GM12878 (cell line): ENCODE data around the gene NUDT7. TPM values are rescaled to one million over a fixed set of nuclear protein-coding genes. Genes with fewer than 3 reads are reported as not detected.

Experiments used
- ATAC-seq: fragments of 200-7000 bp; cut with Tn5 transposase; 3 replicates; pipeline ENCODE4 v1.9.1; 2020; ENCODE audit warnings: mild to moderate bottlenecking, moderate library complexity
- BruUV-seq: library from RNA; stranded (reverse); fragments of 400-500 nt; replicated peaks from 2 replicates; lab custom pipeline; 2021; lab: Mats Ljungman, UMichigan
- CTCF ChIA-PET: fragments of 300-600 bp; sonication (Branson Sonifier 250); formaldehyde crosslinking; extraction: SDS; loops from one replicate; lab custom pipeline; 2021; ENCODE audit warnings: inconsistent platforms; lab: Yijun Ruan, JAX
- POLR2A ChIA-PET: fragments of 350-600 bp; formaldehyde crosslinking; extraction: SDS; loops from one replicate; lab custom pipeline; 2021; ENCODE audit warnings: inconsistent platforms; lab: Charles Lee
- RAD21 ChIA-PET: fragments of 300-600 bp; sonication (Branson Sonifier 250); formaldehyde crosslinking; loops from one replicate; lab custom pipeline; 2023; ENCODE audit warnings: antibody characterized with exemption; ENCODE audit not compliant: unreplicated experiment; lab: Charles Lee
- SMC1A ChIA-PET: fragments of 300-600 bp; sonication (Branson Sonifier 250); formaldehyde crosslinking; loops from one replicate; lab custom pipeline; 2023; ENCODE audit not compliant: unreplicated experiment, uncharacterized antibody; lab: Charles Lee
- DNase-seq: peaks from one replicate; pipeline ENCODE4 v3.0.0-alpha.2; 2011; ENCODE audit warnings: low read depth, low spot score
- FAIRE-seq: peaks from 3 replicates; lab custom pipeline; 2011; peaks lifted over from hg19 to GRCh38; lab: Jason Lieb, UNC
- H2AFZ ChIP-seq: 2 replicates; pipeline ENCODE4 v1.6.0; 2011; ENCODE audit warnings: low read depth, low read length, control low read depth; ENCODE audit not compliant: control insufficient read depth
- H3K27ac ChIP-seq: 2 replicates; pipeline ENCODE4 v1.5.1; 2011; ENCODE audit warnings: control low read depth; ENCODE audit not compliant: control insufficient read depth, insufficient read depth
- H3K27me3 ChIP-seq, 2 experiments: replicated peaks in 1 of 2; 2 replicates each; pipeline versions ENCODE4 v1.6.0 to v1.6.1; 2011; ENCODE audit warnings: low read length in 1 of 2; ENCODE audit not compliant: control insufficient read depth in 2 of 2, insufficient read depth in 2 of 2
- H3K36me3 ChIP-seq, 2 experiments: 2 replicates each; pipeline ENCODE4 v1.5.1; 2011; ENCODE audit warnings: low read length in 1 of 2; ENCODE audit not compliant: control insufficient read depth in 2 of 2, insufficient read depth in 2 of 2
- H3K4me1 ChIP-seq: 2 replicates; pipeline ENCODE4 v1.6.1; 2011; ENCODE audit warnings: mild to moderate bottlenecking, low read length, moderate library complexity, mixed read lengths; ENCODE audit not compliant: control insufficient read depth, insufficient read depth
- H3K4me2 ChIP-seq: 2 replicates; pipeline ENCODE4 v1.6.0; 2011; ENCODE audit warnings: control low read depth; ENCODE audit not compliant: control insufficient read depth, insufficient read depth
- H3K4me3 ChIP-seq: fragments of 200-600 bp; sonication (generic); 2 replicates; pipeline ENCODE4 v1.5.1; 2016
- H3K79me2 ChIP-seq: 2 replicates; pipeline ENCODE4 v1.6.0; 2011; ENCODE audit warnings: low read length; ENCODE audit not compliant: control insufficient read depth, insufficient read depth
- H3K9ac ChIP-seq: 2 replicates; pipeline ENCODE4 v1.8.0; 2011; ENCODE audit warnings: low read length, control low read depth, mixed read lengths; ENCODE audit not compliant: control insufficient read depth, insufficient read depth
- H3K9me3 ChIP-seq: replicated peaks from 3 replicates; pipeline ENCODE4 v1.5.1; 2011; ENCODE audit warnings: mild to moderate bottlenecking, low read length; ENCODE audit not compliant: control insufficient read depth, insufficient read depth
- H4K20me1 ChIP-seq: 2 replicates; pipeline ENCODE4 v1.6.0; 2011; ENCODE audit not compliant: control insufficient read depth, insufficient read depth
- ASH2L ChIP-seq: fragments of 300-600, 200-600 bp; sonication (generic); IDR thresholded peaks from 2 replicates; pipeline ENCODE4 v1.6.1; 2017; ENCODE audit warnings: low read depth, mild to moderate bottlenecking, borderline replicate concordance
- BACH1 ChIP-seq: fragments of 450-650 bp; IDR thresholded peaks from 2 replicates; pipeline ENCODE4 v1.6.1; 2017; ENCODE audit warnings: mild to moderate bottlenecking, borderline replicate concordance
- BRCA1 ChIP-seq: IDR thresholded peaks from 2 replicates; pipeline ENCODE4 v1.6.1; 2011; ENCODE audit warnings: low read depth, low read length, improper control_type of control experiment
- IRF4 ChIP-seq: IDR thresholded peaks from 2 replicates; pipeline ENCODE4 v1.6.1; 2011; ENCODE audit warnings: low read depth, low read length
- MEF2A ChIP-seq: IDR thresholded peaks from 2 replicates; pipeline ENCODE4 v1.6.1; 2011; ENCODE audit warnings: low read depth, mild to moderate bottlenecking, low read length, moderate library complexity; ENCODE audit not compliant: insufficient read depth
- MEF2B ChIP-seq: fragments of 450-650 bp; IDR thresholded peaks from 2 replicates; pipeline ENCODE4 v1.6.1; 2018; ENCODE audit warnings: mild to moderate bottlenecking, moderate library complexity; ENCODE audit not compliant: partially characterized antibody, poor library complexity, severe bottlenecking
- NFYB ChIP-seq: IDR thresholded peaks from 2 replicates; pipeline ENCODE4 v1.6.1; 2011; ENCODE audit warnings: low read depth, mild to moderate bottlenecking, low read length, improper control_type of control experiment, moderate library complexity; ENCODE audit not compliant: insufficient read depth
- NR2F1 ChIP-seq: fragments of 450-650 bp; conservative IDR thresholded peaks from 2 replicates; pipeline ENCODE4 v1.6.1; 2017; ENCODE audit warnings: mild to moderate bottlenecking
- PML ChIP-seq: IDR thresholded peaks from 2 replicates; pipeline ENCODE4 v1.6.1; 2012; ENCODE audit warnings: low read length, inconsistent platforms
- RAD21 ChIP-seq: IDR thresholded peaks from 2 replicates; pipeline ENCODE4 v1.6.1; 2011; ENCODE audit warnings: mild to moderate bottlenecking, low read depth, low read length, moderate library complexity; ENCODE audit not compliant: insufficient read depth
- SREBF2 ChIP-seq: IDR thresholded peaks from 2 replicates; pipeline ENCODE4 v1.6.1; 2012; ENCODE audit warnings: mild to moderate bottlenecking, low read length
- TBL1XR1 ChIP-seq: IDR thresholded peaks from 2 replicates; pipeline ENCODE4 v1.6.1; 2012; ENCODE audit warnings: low read depth, low read length, improper control_type of control experiment
- WGBS: methylation state at CpG from one replicate; pipeline ENCODE4 v1.1.6; 2016; ENCODE audit warnings: low lambda C conversion rate; ENCODE audit not compliant: insufficient replicate concordance, insufficient coverage; ENCODE audit errors: missing lambda C conversion rate; 5-methylcytosine and 5-hydroxymethylcytosine counted together
- in situ Hi-C: fragments of 300-500 bp; cut with MboI; formaldehyde crosslinking; loops from 9 replicates; pipeline ENCODE4 v1.14.3; 2018; ENCODE audit warnings: mixed read lengths
- intact Hi-C: fragments of 100-400 bp; cut with micrococcal nuclease; formaldehyde crosslinking; loops from one replicate; pipeline ENCODE4 v1.14.2; 2022; ENCODE audit not compliant: unreplicated experiment
- polyA plus RNA-seq, 11 experiments: library from polyadenylated mRNA; depleted of rRNA in 4 of 11; unstranded in 6 of 11; stranded (reverse) in 5 of 11; fragments of >200 nt; fragmentation: Nextera tagmentation in 4 of 11; fragmentation: Illumina TruSeq in 1 of 11; extraction: Ambion mirVana in 4 of 11; extraction: Trizol in 1 of 11; gene quantifications; 1 replicate in 1 of 11; 2 replicates in 10 of 11; pipeline versions ENCODE4 v1.2.1 to v1.2.3, GENCODE V29; 2011 to 2016; ENCODE audit warnings: inconsistent platforms in 2 of 11, missing spikeins in 2 of 11, low read depth in 1 of 11
- total RNA-seq, 4 experiments: library from RNA; depleted of rRNA in 3 of 4; stranded (reverse); fragments of >200 nt in 3 of 4; fragmentation: Illumina TruSeq in 1 of 4; extraction: Trizol in 1 of 4; gene quantifications; 2 replicates each; pipeline versions ENCODE4 v1.2.1 to v1.2.3, GENCODE V29; 2013 to 2021
- TF ChIP-seq, protein P1 (sequence below): fragments of 450-650 bp; IDR thresholded peaks from 2 replicates; pipeline ENCODE4 v1.6.1; 2017; ENCODE audit warnings: antibody characterized with exemption, mild to moderate bottlenecking, moderate library complexity

Gene NUDT7
- total and polyA plus RNA-seq, 10 of the 15 experiments (the other 5 are each of a cell fraction or from before 2014, with no cell fraction given), result 2.8 to 14.3 (median 5.2) TPM

DNA sequence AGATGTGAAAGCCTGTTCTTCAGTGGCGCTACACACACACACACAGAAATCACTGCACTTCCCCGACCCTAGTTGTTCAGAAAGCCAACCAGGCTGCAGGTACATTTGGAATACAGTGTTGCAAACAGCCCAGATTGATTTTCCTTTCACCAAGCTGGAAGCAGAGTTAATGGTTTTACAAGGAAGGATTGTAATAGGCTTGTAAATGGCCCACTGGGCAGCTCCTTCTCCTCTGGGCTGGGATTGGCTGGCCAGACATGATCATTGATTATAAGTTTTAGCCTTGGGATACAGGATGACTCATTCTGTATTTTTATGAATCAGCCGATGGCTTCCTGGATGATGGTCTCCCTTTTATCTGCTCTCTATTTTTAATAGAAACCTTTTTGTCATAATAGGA is 68.6 kb downstream of the NUDT7 start:
- H3K27ac ChIP-seq, result no peak overlapping the region
- BruUV-seq, result no TSS peak
- SMC1A ChIA-PET, result no interaction called here
- intact Hi-C loops, result no loop called here
- no peaks in the 10 kb centered on the region for H3K79me2 ChIP-seq
- no peak overlapping the region for H3K9ac ChIP-seq
- FAIRE-seq, result no peak
- RAD21 ChIA-PET, result no interaction called here
- 19% methylated on average over 3 of the region's 3 CpGs for WGBS
- peaks cover 7 to 22% of the 10 kb centered on the region in 2 experiments for H3K27me3 ChIP-seq
- POLR2A ChIA-PET, result no interaction called here
- TF ChIP-seq ASH2L (no peak), PML (no peak), IRF4 (no peak), TBL1XR1 (no peak), NR2F1 (no peak), BRCA1 (no peak), BACH1 (no peak), NFYB (no peak), MEF2A (no peak), RAD21 (no peak), MEF2B (no peak), SREBF2 (no peak)
- TF ChIP-seq, protein P1, sequence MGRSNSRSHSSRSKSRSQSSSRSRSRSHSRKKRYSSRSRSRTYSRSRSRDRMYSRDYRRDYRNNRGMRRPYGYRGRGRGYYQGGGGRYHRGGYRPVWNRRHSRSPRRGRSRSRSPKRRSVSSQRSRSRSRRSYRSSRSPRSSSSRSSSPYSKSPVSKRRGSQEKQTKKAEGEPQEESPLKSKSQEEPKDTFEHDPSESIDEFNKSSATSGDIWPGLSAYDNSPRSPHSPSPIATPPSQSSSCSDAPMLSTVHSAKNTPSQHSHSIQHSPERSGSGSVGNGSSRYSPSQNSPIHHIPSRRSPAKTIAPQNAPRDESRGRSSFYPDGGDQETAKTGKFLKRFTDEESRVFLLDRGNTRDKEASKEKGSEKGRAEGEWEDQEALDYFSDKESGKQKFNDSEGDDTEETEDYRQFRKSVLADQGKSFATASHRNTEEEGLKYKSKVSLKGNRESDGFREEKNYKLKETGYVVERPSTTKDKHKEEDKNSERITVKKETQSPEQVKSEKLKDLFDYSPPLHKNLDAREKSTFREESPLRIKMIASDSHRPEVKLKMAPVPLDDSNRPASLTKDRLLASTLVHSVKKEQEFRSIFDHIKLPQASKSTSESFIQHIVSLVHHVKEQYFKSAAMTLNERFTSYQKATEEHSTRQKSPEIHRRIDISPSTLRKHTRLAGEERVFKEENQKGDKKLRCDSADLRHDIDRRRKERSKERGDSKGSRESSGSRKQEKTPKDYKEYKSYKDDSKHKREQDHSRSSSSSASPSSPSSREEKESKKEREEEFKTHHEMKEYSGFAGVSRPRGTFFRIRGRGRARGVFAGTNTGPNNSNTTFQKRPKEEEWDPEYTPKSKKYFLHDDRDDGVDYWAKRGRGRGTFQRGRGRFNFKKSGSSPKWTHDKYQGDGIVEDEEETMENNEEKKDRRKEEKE, result no peak
- no peak overlapping the region for H3K4me2 ChIP-seq
- no peak overlapping the region for H2AFZ ChIP-seq
- DNase-seq, result no peak
- H4K20me1 ChIP-seq, result no peaks in the 10 kb centered on the region
- no peak for ATAC-seq
- in situ Hi-C loops, result no loop called here
- H3K9me3 ChIP-seq, result no peaks in the 10 kb centered on the region
- H3K4me3 ChIP-seq, result no peak overlapping the region
- H3K4me1 ChIP-seq, result no peaks in the 10 kb centered on the region
- H3K36me3 ChIP-seq, result no peaks in the 10 kb centered on the region
- CTCF ChIA-PET, result interaction anchor here (0.6 to 1.3 kb wide), 2 partner anchors 10 to 11 kb away, joined by 4 read pairs; no protein-coding TSS in a partner anchor

Other genes with a start within 250 kb of the NUDT7 start
- 0.06 TPM in 1 of 2 replicates, not detected in the other for gene VAT1L, start 66.0 kb downstream of the NUDT7 start, total RNA-seq (2014; rRNA removed)
- 0.09 TPM in 1 of 2 replicates, not detected in the other for gene VAT1L, start 66.0 kb downstream of the NUDT7 start, total RNA-seq (2014; rRNA removed; fragmentation: Illumina TruSeq; extraction: Trizol)
- gene VAT1L, start 66.0 kb downstream of the NUDT7 start, total RNA-seq (2021), result 0.11 and 0.18 TPM in 2 replicates
- not detected in 2 replicates for gene VAT1L, start 66.0 kb downstream of the NUDT7 start, polyA plus RNA-seq (2011; rRNA removed)
- gene VAT1L, start 66.0 kb downstream of the NUDT7 start, polyA plus RNA-seq (2014; fragmentation: Illumina TruSeq; extraction: Trizol), result 0.10 TPM in 2 replicates
- gene VAT1L, start 66.0 kb downstream of the NUDT7 start, polyA plus RNA-seq (2014; fragmentation: Nextera tagmentation; extraction: Ambion mirVana), result not detected
- gene VAT1L, start 66.0 kb downstream of the NUDT7 start, polyA plus RNA-seq (2014; rRNA removed), result 0.08 and 0.11 TPM in 2 replicates
- gene VAT1L, start 66.0 kb downstream of the NUDT7 start, polyA plus RNA-seq (2016; fragmentation: Nextera tagmentation; extraction: Ambion mirVana), result under 1 TPM in 1 of 2 experiments, not detected in 1; 0.13 TPM